IMR-90 (cell line): ENCODE results near the gene DNM3. TPM values are rescaled to one million over a fixed set of nuclear protein-coding genes. Genes with fewer than 3 reads are reported as not detected.

Source experiments
- ATAC-seq: fragments of 200-7000 bp; cut with Tn5 transposase; 2 replicates; pipeline ENCODE4 v1.9.1; 2020; ENCODE audit warnings: low read depth, mild to moderate bottlenecking, moderate library complexity
- BruUV-seq: library from RNA; stranded (reverse); fragments of 400-500 nt; replicated peaks from 2 replicates; lab custom pipeline; 2021; lab: Mats Ljungman, UMichigan
- CTCF ChIA-PET: fragments of 300-600 bp; formaldehyde crosslinking; extraction: SDS; loops from one replicate; lab custom pipeline; 2021; ENCODE audit warnings: antibody characterized with exemption; lab: Yijun Ruan, JAX
- POLR2A ChIA-PET: fragments of 300-600 bp; sonication (Branson Sonifier 250); formaldehyde crosslinking; loops from one replicate; lab custom pipeline; 2022; ENCODE audit warnings: antibody characterized with exemption; ENCODE audit not compliant: unreplicated experiment; lab: Charles Lee
- DNase-seq: peaks from one replicate; pipeline ENCODE4 v3.0.0; 2013
- H2AFZ ChIP-seq: replicated peaks from 2 replicates; pipeline ENCODE3; 2013; ENCODE audit warnings: low read length, mild to moderate bottlenecking; ENCODE audit not compliant: poor library complexity
- H2AK5ac ChIP-seq: 2 replicates; pipeline ENCODE4 v1.6.1; 2013; ENCODE audit warnings: low read depth, low read length, inconsistent platforms
- H2AK9ac ChIP-seq: replicated peaks from 2 replicates; pipeline ENCODE3; 2013; ENCODE audit warnings: mild to moderate bottlenecking, low read depth, low read length, moderate library complexity; ENCODE audit not compliant: poor library complexity
- H2BK120ac ChIP-seq: 2 replicates; pipeline ENCODE4 v1.6.1; 2013; ENCODE audit warnings: low read depth, low read length, inconsistent platforms
- H2BK15ac ChIP-seq: 3 replicates; pipeline ENCODE4 v1.6.1; 2013; ENCODE audit warnings: low read depth, low read length, inconsistent platforms
- H2BK20ac ChIP-seq: 2 replicates; pipeline ENCODE4 v1.6.1; 2013; ENCODE audit warnings: low read depth, mild to moderate bottlenecking, inconsistent platforms, low read length, moderate library complexity
- H2BK5ac ChIP-seq: 2 replicates; pipeline ENCODE4 v1.6.1; 2013; ENCODE audit warnings: mild to moderate bottlenecking, low read depth, low read length, inconsistent platforms; ENCODE audit not compliant: poor library complexity, severe bottlenecking
- H3K14ac ChIP-seq: replicated peaks from 2 replicates; pipeline ENCODE4 v1.6.1; 2013; ENCODE audit warnings: low read depth, low read length, inconsistent platforms
- H3K18ac ChIP-seq: 2 replicates; pipeline ENCODE4 v1.6.1; 2013; ENCODE audit warnings: low read depth, low read length, control low read depth
- H3K23ac ChIP-seq: 2 replicates; pipeline ENCODE4 v1.6.1; 2013; ENCODE audit warnings: low read depth, low read length, inconsistent platforms
- H3K27ac ChIP-seq: 2 replicates; pipeline ENCODE4 v1.5.1; 2013; ENCODE audit warnings: mild to moderate bottlenecking, control low read depth, low read length; ENCODE audit not compliant: insufficient read depth
- H3K27me3 ChIP-seq: 2 replicates; pipeline ENCODE4 v1.6.1; 2013; ENCODE audit warnings: low read length; ENCODE audit not compliant: control insufficient read depth, insufficient read depth
- H3K36me3 ChIP-seq: 2 replicates; pipeline ENCODE4 v1.6.1; 2013; ENCODE audit warnings: low read length, mixed read lengths; ENCODE audit not compliant: control insufficient read depth, insufficient read depth
- H3K4ac ChIP-seq: 2 replicates; pipeline ENCODE4 v1.6.1; 2013; ENCODE audit warnings: low read depth, low read length, inconsistent platforms
- H3K4me1 ChIP-seq: 2 replicates; pipeline ENCODE4 v1.6.1; 2013; ENCODE audit warnings: low read length, mixed read lengths; ENCODE audit not compliant: control insufficient read depth, insufficient read depth
- H3K4me2 ChIP-seq: 2 replicates; pipeline ENCODE4 v1.6.1; 2013; ENCODE audit warnings: low read depth, mild to moderate bottlenecking, control low read depth, low read length, moderate library complexity
- H3K4me3 ChIP-seq: 2 replicates; pipeline ENCODE4 v1.5.1; 2013; ENCODE audit warnings: low read depth, mild to moderate bottlenecking, control low read depth, low read length, moderate library complexity; ENCODE audit not compliant: insufficient read depth
- H3K56ac ChIP-seq: 2 replicates; pipeline ENCODE4 v1.6.1; 2013; ENCODE audit warnings: low read length, inconsistent platforms; ENCODE audit not compliant: insufficient read depth; ENCODE audit errors: extremely low read depth
- H3K79me1 ChIP-seq, 2 experiments: 2 replicates each; pipeline ENCODE4 v1.6.1; 2013; ENCODE audit warnings: low read length in 2 of 2, inconsistent platforms in 1 of 2, low read depth in 1 of 2
- H3K9ac ChIP-seq: 2 replicates; pipeline ENCODE4 v1.6.1; 2013; ENCODE audit warnings: low read depth, low read length, control low read depth
- H3K9me1 ChIP-seq: 2 replicates; pipeline ENCODE4 v1.6.1; 2013; ENCODE audit warnings: low read length, inconsistent platforms; ENCODE audit not compliant: insufficient read depth
- H3K9me3 ChIP-seq: 2 replicates; pipeline ENCODE4 v1.6.1; 2013; ENCODE audit warnings: low read length; ENCODE audit not compliant: control insufficient read depth, insufficient read depth
- H4K20me1 ChIP-seq: 2 replicates; pipeline ENCODE4 v1.6.1; 2013; ENCODE audit warnings: low read length, inconsistent platforms; ENCODE audit not compliant: insufficient read depth
- H4K5ac ChIP-seq: 2 replicates; pipeline ENCODE4 v1.6.1; 2013; ENCODE audit warnings: mild to moderate bottlenecking, low read depth, low read length, control low read depth
- H4K8ac ChIP-seq, 2 experiments: 2 replicates each; pipeline ENCODE4 v1.6.1; 2013; ENCODE audit warnings: low read depth in 2 of 2, low read length in 2 of 2, control low read depth in 1 of 2, inconsistent platforms in 1 of 2
- H4K91ac ChIP-seq: 2 replicates; pipeline ENCODE4 v1.6.1; 2013; ENCODE audit warnings: low read depth, low read length, inconsistent platforms; ENCODE audit not compliant: insufficient read depth
- BHLHE40 ChIP-seq: fragments of 150-350 bp; IDR thresholded peaks from 2 replicates; pipeline ENCODE4 v1.6.1; 2016; ENCODE audit warnings: mild to moderate bottlenecking, low read depth, low read length
- CEBPB ChIP-seq: IDR thresholded peaks from 2 replicates; pipeline ENCODE4 v1.6.1; 2012; ENCODE audit warnings: low read depth, low read length, improper control_type of control experiment
- CHD1 ChIP-seq: IDR thresholded peaks from 2 replicates; pipeline ENCODE4 v1.6.1; 2012; ENCODE audit warnings: low read depth, low read length, improper control_type of control experiment
- CTCF ChIP-seq: conservative IDR thresholded peaks from 2 replicates; pipeline ENCODE4 v1.5.1; 2012; ENCODE audit warnings: mild to moderate bottlenecking, low read depth, low read length, improper control_type of control experiment
- ELK1 ChIP-seq: fragments of 150-350 bp; IDR thresholded peaks from 2 replicates; pipeline ENCODE4 v1.6.1; 2016; ENCODE audit warnings: low read depth, mild to moderate bottlenecking, low read length, moderate library complexity, borderline replicate concordance
- FOS ChIP-seq: fragments of 150-350 bp; IDR thresholded peaks from 2 replicates; pipeline ENCODE4 v1.6.1; 2016; ENCODE audit warnings: low read depth, low read length
- MAFK ChIP-seq: IDR thresholded peaks from 2 replicates; pipeline ENCODE4 v1.6.1; 2012; ENCODE audit warnings: low read depth, low read length, improper control_type of control experiment
- MAZ ChIP-seq: IDR thresholded peaks from 2 replicates; pipeline ENCODE4 v1.6.1; 2012; ENCODE audit warnings: low read depth, mild to moderate bottlenecking, low read length, improper control_type of control experiment, moderate library complexity, borderline replicate concordance
- POLR2A ChIP-seq: IDR thresholded peaks from 2 replicates; pipeline ENCODE4 v1.6.1; 2012; ENCODE audit warnings: mild to moderate bottlenecking, low read depth, low read length
- RAD21 ChIP-seq: IDR thresholded peaks from 2 replicates; pipeline ENCODE4 v1.6.1; 2012; ENCODE audit warnings: low read length, improper control_type of control experiment
- RCOR1 ChIP-seq: IDR thresholded peaks from 2 replicates; pipeline ENCODE4 v1.6.1; 2012; ENCODE audit warnings: mild to moderate bottlenecking, low read length, improper control_type of control experiment; ENCODE audit not compliant: insufficient replicate concordance
- RFX5 ChIP-seq: IDR thresholded peaks from 2 replicates; pipeline ENCODE4 v1.8.0; 2012; ENCODE audit warnings: low read depth, mild to moderate bottlenecking, low read length, moderate library complexity
- SMC3 ChIP-seq: fragments of 150-350 bp; IDR thresholded peaks from 2 replicates; pipeline ENCODE4 v1.6.1; 2016; ENCODE audit warnings: low read depth, mild to moderate bottlenecking, antibody characterized with exemption, low read length, moderate library complexity
- USF2 ChIP-seq: fragments of 150-350 bp; IDR thresholded peaks from 2 replicates; pipeline ENCODE4 v1.6.1; 2017; ENCODE audit warnings: mild to moderate bottlenecking, antibody characterized with exemption, low read length, low read depth
- WGBS, 2 experiments: methylation state at CpG; one replicate each; pipeline versions ENCODE4 v1.1.5 to v1.1.7; 2013; ENCODE audit warnings: missing lambda C conversion rate in 2 of 2; ENCODE audit not compliant: insufficient read length in 1 of 2; ENCODE audit errors: extremely low coverage in 2 of 2; 5-methylcytosine and 5-hydroxymethylcytosine counted together
- dilution Hi-C: fragments of 300-500 bp; cut with HindIII; formaldehyde crosslinking; loops from one replicate; pipeline ENCODE4 v1.14.3; 2018; ENCODE audit warnings: low sequenced_read_pairs; ENCODE audit not compliant: unreplicated experiment
- in situ Hi-C: fragments of 300-500 bp; cut with MboI; formaldehyde crosslinking; loops from 3 replicates; pipeline ENCODE4 v1.14.3; 2019; ENCODE audit warnings: low sequenced_read_pairs, inconsistent platforms, mixed read lengths
- intact Hi-C: fragments of 100-400 bp; cut with micrococcal nuclease; formaldehyde crosslinking; loops from 2 replicates; pipeline ENCODE4 v1.10.0; 2022
- polyA plus RNA-seq, 3 experiments: library from polyadenylated mRNA; depleted of rRNA; stranded (reverse); fragments of >200 nt; gene quantifications; 2 replicates each; pipeline ENCODE4 v1.2.3, GENCODE V29; 2012; ENCODE audit warnings: low replicate concordance in 1 of 3
- total RNA-seq: library from RNA; depleted of rRNA; stranded (reverse); fragments of >200 nt; gene quantifications from 2 replicates; pipeline ENCODE4 v1.2.3, GENCODE V29; 2012

The DNM3 gene
- total and polyA plus RNA-seq, 2 of the 4 experiments (the other 2 are of a cell fraction), result 0.36 TPM

GRCh38 chr1:172140072-172140471 lies 298.8 kb downstream of the DNM3 start:
- no peak overlapping the region for H2BK20ac ChIP-seq
- no TSS peak for BruUV-seq
- H2BK15ac ChIP-seq, result no peak overlapping the region
- no peak for DNase-seq
- H2BK120ac ChIP-seq, result no peak overlapping the region
- H3K27me3 ChIP-seq, result no peaks in the 10 kb centered on the region
- H3K56ac ChIP-seq, result no peak overlapping the region
- POLR2A ChIA-PET, result interaction anchor here (0.5 kb wide), 1 partner anchor 183 kb away, joined by 3 read pairs; no protein-coding TSS in a partner anchor
- no peak overlapping the region for H4K91ac ChIP-seq
- H2AFZ ChIP-seq, result no peak overlapping the region
- in situ Hi-C loops, result loop anchor here (10.0 kb wide), 1 partner anchor 255 kb away; no protein-coding TSS in a partner anchor
- H3K9me1 ChIP-seq, result peaks cover 6% of the 10 kb centered on the region
- CTCF ChIA-PET, result no interaction called here
- peaks cover 5% of the 10 kb centered on the region for H3K36me3 ChIP-seq
- peaks cover 0 to 18% of the 10 kb centered on the region in 2 experiments; a peak in 2 of 4 replicates for H3K79me1 ChIP-seq
- no peak overlapping the region for H2BK5ac ChIP-seq
- H2AK9ac ChIP-seq, result no peak overlapping the region
- H3K27ac ChIP-seq, result no peak overlapping the region
- no peak overlapping the region for H3K4ac ChIP-seq
- no peak overlapping the region for H2AK5ac ChIP-seq
- no CpG with 5 or more reads among the region's 3 CpGs for WGBS, 2 experiments
- H4K8ac ChIP-seq, result no peak overlapping the region
- no peaks in the 10 kb centered on the region for H3K9me3 ChIP-seq
- no peak for TF ChIP-seq USF2
- TF ChIP-seq BHLHE40, result no peak
- no peak for TF ChIP-seq RFX5
- TF ChIP-seq MAFK, result no peak
- TF ChIP-seq SMC3, result no peak
- TF ChIP-seq RCOR1, result no peak
- no peak for TF ChIP-seq POLR2A
- TF ChIP-seq CTCF, result no peak
- no peak for TF ChIP-seq ELK1
- no peak for TF ChIP-seq RAD21
- TF ChIP-seq FOS, result no peak
- TF ChIP-seq MAZ, result no peak
- no peak for TF ChIP-seq CHD1
- no peak for TF ChIP-seq CEBPB
- intact Hi-C loops, result loop anchor here (5.0 to 10.0 kb wide), 3 partner anchors 302 to 445 kb away; partner anchors contain the start of genes PIGC and SUCO
- ATAC-seq, result no peak
- no peak overlapping the region for H3K18ac ChIP-seq
- H3K23ac ChIP-seq, result no peak overlapping the region
- H4K20me1 ChIP-seq, result peaks cover 3% of the 10 kb centered on the region; the same call in 1 of the 2 replicates
- no peak overlapping the region for H3K4me3 ChIP-seq
- H3K14ac ChIP-seq, result 0 out of 2 replicates have a peak overlapping the region, but pooled peaks have one; percentile 8
- peaks cover 5% of the 10 kb centered on the region for H3K4me1 ChIP-seq
- H4K5ac ChIP-seq, result no peak overlapping the region
- no peak overlapping the region; the same call in 1 of the 2 replicates for H3K9ac ChIP-seq
- dilution Hi-C loops, result no loop called here
- peak overlapping the region; percentile 15; the same call in 1 of the 2 replicates for H3K4me2 ChIP-seq
